ENCODE measurements around the gene UPF3A.
A peak's percentile ranks its signal among the peaks of the same experiment; 100 is the strongest.
"Not testable (repeated sequence)": the region's sequence is repeated elsewhere in the genome, so short reads cannot be mapped to it uniquely, and the experiment has no call there.

Gene UPF3A

DNA sequence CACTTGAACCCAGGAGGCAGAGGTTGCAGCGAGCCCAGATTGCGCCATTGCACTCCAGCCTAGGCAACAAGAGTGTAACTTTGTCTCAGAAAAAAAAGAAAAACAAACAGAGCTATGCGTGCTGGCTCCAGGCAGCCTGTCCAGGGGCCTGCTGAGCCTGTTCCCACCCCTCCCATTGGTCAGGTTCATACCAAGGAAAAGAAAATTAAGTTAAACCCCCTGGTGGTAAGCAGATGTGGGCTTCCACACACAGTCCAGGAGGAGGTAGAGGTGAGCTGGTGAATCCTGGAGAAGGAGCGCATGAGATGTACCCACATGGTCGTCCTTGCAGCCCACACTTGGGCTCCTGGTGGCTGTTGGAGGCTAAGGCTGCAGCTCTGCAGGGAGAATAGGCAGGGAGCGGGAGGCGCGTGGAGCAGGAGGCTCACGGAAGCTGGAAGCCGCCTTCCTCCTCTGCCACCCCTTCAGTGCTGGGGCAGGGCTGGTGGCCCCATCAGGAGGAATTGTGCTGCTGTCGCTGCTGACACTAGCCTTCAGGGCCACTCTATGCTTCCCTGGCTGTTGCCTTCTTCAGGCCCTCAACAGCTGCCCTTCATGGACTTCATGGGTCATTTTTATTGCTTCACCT is 22.4 kb downstream of the UPF3A start:
- no peak for DNase-seq (ENCODE audit: low read depth in 3 of 3)

DNA sequence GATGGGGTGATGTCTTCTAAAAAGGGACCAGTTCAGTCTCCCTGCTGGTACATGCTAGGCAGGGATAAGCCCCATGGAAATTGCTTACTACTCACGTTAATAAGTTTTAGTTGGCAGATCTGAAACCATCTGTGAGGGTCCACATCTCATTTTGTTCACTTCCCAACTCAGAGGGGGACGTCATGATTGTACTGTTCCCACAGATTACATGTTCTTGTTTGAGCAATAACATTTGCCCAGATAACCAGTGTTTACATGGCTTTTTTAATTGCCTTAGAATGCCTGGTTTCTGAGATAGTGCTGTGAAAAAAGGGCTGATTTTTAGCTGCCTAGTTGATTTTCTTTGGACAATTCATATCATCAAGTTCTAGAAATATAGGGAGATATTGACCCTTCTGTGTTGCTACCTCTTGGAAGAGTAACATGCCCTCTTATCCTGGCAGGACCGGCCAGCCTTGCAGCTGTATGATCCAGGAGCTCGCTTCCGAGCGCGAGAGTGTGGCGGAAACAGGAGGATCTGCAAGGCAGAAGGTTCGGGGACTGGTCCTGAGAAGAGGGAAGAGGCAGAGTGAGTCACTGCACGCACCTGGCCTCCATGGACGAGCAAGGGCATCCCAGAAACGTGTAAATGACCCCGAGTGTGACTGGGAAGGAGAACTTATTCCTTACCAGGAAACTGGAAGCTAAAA is 23.1 kb downstream of the UPF3A start:
- DNase-seq (ENCODE audit: low read depth in 3 of 3): no peak

DNA sequence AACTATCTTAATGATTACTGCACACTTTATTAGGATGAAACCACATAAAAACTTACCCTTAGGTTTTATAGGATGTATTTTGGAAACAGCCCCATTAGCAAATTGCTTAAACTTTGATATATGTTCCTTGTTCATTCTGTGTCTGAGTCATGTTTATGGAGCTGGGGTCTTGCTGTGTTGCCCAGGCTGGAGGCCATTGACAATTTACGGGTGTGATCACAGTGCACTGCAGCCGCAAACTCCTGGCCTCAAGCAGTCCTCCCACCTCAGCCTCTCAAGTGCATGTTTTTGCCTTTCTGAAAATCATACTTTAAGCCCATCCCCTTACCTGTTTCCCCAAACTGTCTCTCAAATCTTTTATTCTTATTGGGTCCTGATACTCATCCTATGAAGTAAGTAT is 27.7 kb downstream of the UPF3A start:
- DNase-seq (ENCODE audit: low read depth in 3 of 3): no peak

DNA sequence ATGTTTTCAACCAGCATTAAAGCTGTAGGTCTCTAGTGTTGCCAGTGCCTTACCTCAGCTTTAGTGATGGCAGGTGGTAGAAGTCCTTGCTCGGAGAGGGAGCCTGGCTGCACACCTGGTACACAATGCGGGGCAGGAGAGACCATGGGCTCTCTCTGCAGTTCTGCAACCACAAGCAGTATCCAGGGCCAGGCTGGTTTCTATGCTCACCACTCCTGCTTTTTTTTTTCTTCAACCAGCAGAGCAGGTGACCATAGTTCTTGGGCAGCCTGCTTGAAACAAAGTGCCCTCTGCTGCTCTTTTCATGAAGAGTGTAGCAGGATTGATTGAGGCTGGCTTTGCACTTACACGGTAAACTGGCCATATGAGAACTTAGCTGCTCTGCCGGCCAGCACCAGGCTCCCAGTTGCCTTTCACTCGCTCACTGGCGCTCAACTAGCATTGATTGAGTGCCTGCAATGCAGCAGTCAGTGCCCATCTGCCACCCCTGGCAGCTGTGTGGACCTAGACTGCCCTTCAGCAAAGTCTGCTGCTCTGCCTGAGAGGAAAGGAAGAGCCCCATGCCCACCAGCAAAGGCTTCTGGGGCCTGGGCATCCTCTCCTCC is 28.5 kb downstream of the UPF3A start:
- no peak for DNase-seq (ENCODE audit: low read depth in 3 of 3)

DNA sequence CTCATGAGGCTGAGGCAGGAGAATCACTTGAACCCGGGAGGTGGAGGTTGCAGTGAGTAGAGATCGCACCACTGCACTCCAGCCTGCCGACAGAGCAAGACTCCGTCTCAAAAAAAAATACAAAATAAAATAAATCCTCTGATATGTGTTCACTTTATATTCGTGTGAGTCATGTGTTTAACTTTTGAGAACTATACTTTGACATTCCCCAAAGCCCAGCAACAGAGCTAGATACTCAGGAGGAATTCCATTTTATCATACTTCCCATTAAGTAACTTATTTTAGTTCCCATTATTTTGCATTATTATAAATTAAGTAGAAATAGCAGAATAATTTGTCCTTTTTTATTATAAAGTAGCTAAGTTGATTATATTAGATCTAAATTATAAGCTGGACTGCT is 29.6 kb downstream of the UPF3A start:
- DNase-seq (ENCODE audit: low read depth in 3 of 3): no peak

DNA sequence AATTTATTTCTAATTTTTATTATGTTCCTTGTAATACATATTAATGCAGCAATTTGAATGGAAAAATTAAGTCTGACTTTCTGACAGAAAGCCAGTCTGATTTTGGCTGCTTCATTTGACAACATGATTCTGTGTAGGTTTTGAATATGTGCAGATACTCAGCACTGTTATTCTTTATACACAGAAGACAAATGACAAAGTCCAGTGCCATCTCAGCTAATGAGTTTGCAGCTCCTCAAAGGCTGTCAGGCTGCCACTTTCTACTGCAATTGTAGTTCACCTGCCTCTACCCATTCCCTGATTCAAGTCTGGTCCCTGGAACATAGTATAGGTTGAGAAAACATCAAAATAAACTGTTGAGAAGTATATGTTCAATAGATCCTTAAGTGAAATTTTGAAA is 30.0 kb downstream of the UPF3A start:
- no peak for DNase-seq (ENCODE audit: low read depth in 3 of 3)

DNA sequence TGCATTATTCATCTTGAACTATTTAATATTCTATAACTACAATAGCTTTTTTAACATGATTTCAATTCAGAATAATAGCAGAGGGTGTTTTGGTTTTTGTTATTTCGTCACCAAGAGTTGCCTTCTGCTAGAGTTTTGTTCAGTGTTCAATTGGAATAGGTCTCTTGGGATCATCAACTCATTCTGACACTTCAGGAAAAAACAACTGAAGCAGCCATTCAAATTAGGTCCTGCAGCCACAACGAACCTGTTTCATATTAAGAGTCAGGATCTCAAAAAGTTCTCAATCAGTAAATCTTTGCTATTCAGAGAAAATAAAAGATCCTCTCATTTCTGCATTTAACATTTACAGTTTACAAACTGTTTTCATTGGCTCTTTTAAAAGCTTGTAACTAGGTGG is 30.5 kb downstream of the UPF3A start:
- DNase-seq (ENCODE audit: low read depth in 3 of 3): no peak

DNA sequence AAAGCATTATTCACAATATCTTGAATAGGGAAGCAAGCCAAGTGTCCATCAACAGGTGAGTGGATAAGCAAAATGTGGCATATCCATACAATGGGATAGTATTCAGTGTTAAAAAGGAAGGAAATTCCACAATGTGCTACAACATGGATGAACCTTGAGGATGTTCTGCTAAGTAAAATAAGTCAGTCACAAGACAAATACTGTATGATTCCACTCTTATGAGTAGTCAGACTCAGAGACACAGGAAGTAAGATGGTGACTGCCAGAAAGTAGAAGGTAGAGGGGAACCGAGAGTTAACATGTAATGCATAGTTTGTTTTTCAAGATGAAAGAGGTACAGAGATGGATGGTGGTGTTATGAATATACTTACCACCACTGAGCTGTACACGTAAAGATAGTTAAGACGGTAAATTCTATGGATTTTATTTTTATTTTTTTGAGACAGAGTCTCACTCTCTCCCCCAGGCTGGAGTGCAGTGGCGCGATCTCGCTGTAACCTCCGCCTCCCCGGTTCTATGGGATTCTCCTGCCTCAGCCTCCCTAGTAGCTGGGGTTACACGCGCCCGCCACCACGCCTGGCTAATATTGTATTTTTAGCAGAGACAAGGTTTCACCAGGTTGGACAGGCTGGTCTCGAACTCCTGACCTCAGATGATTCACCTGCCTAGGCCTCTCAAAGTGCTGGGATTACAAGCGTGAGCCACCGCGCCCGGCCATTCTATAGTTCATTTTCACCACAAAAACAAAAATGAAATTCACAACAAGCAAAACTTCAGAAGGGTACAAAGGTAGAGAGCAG is 31.9 kb downstream of the UPF3A start:
- peak in 2 of 3 experiments; percentile 16 to 40 for DNase-seq (ENCODE audit: low read depth in 3 of 3)

DNA sequence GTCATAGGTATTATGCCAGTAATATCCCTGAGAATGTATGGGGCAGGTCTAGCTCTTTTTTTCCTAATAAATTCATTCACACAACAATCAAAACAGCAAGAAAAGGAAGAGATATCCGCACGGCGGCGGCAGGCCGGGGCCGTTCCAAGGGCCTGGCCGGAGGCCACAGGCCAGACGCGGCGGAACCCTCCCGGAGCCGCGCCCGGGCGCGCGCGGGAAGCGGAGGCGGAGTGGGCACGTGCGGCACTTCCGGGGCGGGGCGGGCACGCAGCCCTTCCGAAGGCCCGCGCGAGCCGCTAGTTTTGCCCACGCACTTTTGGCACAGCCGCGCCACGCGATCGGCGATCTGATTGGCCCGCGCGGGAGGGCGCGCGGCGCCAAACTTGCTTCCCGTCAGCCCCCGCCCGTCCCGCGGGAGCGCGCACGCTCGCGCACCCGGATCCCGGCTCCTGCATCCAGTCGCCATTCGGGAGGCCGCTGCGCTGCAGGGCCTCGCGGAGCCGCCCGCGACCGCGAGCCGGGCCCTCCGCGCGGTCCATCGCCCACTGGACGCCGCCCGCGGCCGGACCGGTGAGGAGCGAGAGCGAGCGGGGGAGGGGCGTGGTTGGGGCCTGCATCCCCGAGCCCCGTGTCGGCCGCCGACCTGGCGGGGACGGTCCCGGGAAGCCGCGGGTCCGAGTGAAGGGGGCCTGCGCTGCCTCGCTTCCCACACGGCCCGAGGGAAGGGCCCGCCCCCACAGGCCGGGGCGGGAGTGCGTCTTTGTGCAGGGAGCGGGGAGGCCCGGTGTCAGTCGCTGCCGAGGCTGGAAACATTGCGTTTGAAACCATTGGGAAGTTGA is 32.9 kb downstream of the UPF3A start, which contains the start of gene CHAMP1:
Gene CHAMP1, plus strand, starts transcription at position 430 of the 839 bp plus-strand sequence. CDS start 9,340 bp downstream, outside the sequence.
- DNase-seq (ENCODE audit: low read depth in 3 of 3): peak; percentile 86 to 93 (median 88)

DNA sequence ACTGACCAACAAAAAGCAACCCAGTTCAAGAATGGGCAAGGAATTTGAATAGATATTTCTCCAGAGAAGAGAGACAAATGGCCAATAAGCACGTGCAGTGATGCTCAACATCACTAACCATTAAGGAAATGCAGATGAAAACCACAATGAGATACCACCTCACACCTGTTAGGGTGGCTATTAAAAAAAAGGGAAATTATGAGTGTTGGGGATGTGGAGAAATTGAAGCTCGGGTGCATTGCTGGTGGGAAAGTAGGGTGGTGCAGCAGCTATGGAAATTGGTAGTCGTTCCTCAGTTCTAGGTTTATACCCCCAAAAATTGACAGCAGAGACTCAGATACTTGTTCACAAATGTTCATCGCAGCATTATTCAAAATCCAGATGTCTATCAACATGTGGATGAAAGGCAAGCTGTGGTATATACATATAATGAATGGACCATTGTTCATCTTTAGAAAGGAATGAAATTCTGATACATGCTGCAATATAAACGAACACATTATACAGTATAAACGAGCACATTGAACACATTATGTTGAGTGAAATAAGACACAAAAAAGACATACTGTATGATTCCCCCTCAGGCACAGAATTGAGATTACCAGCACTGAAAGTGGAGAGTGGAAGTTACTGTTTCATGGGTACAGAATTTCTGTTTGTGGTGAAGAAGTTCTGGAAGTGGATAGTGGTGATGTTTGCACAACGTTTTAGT is 33.8 kb downstream of the UPF3A start:
- DNase-seq (ENCODE audit: low read depth in 3 of 3): no peak

DNA sequence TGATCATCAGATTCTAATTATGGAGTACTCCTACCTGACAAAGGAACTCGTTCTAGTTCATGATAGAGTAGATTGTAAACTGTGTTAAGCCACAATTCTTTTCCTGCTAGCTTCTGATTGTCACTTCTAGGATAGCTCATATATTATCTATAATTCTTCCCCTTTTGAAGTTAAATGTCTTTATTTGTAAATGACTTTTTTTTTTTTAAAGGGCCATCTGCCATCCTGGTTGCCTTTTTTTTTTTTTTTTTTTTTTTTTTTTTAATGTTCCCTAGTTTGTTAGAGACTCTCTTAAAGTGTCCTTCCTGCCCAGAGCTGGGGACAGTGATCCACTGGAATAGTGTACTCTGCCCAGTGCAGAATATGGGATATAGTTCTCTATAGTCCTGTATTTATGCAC is 37.2 kb downstream of the UPF3A start:
- DNase-seq (ENCODE audit: low read depth in 3 of 3): no peak

DNA sequence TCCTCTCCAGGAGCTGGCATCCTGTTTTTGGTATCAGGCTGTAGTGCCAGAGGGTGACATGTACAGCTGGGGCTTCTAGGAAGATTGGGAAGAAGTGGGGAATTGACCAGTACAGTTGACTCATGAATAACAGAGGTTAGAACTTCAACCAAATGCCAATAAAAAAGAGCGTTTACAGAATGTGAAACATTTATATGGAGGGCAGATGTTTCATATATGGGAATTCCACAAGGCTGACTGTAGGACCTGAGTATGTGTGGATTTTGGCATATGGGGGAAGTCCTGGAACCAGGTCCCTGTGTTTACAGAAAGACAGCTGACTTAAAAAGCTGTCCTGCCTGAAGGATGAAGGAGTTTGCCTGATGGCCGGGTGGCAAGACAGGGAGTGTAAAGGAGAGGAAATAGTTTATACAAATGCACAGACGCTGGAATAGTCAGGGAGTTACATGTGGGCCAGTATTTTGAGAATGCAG is 38.1 kb downstream of the UPF3A start:
- no peak for DNase-seq (ENCODE audit: low read depth in 3 of 3)

DNA sequence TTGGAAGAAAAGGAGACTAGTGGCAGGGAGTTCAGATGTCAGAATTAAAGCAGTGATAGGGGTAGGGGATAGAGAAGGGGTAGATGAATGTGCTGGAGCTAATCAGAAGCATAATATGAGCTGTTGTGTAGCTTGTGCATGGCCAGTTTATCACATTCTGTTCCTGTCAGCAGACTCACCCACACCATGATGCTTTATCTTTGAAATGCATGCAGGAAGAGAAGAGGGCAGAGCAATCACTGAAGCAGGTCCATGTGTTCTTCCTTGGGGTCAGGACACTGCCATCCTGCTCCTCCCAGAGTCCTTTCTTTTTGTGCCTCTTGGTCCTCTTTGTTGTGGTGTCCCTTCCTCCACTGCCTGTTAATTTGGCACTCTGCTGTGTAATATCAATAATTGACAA is 38.7 kb downstream of the UPF3A start:
- DNase-seq (ENCODE audit: low read depth in 3 of 3): no peak

DNA sequence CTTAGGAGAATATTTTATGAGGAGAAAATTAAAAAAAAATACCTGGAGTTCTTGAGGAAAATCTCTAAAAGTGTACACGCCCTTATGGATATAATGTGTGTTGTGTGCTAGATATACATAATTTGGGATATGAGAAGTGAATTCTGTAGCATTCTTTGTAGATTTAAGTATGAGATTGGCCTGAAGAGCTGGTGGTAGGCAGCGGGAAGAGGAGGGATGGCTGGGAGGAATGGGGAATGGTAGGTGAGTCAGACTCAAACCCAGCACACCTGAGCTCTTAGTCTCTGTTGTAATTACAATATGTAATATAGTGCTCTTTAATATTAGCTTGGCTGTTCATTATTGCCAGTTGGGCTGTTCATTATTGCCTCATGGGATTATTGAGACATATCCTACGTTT is 39.9 kb downstream of the UPF3A start:
- DNase-seq (ENCODE audit: low read depth in 3 of 3): no peak

DNA sequence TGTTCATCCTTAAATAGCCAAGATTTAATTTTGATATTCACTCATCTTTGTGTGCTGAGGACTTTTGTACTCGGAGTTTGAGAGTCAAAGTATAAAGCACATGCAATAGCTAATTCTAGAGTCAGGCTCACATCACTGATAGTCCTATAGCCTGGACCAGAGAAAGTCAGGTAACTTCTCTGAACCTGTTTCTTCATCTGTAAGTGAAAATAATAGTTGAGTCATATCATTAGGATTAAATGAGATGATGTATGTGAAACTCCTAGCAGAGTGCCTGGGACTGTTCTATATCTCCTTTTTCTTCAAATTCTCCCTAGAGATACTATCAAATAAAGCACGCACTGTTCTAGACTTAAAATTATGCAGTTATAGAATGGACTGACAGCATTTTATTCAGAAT is 41.9 kb downstream of the UPF3A start:
- no peak for DNase-seq (ENCODE audit: low read depth in 3 of 3)

DNA sequence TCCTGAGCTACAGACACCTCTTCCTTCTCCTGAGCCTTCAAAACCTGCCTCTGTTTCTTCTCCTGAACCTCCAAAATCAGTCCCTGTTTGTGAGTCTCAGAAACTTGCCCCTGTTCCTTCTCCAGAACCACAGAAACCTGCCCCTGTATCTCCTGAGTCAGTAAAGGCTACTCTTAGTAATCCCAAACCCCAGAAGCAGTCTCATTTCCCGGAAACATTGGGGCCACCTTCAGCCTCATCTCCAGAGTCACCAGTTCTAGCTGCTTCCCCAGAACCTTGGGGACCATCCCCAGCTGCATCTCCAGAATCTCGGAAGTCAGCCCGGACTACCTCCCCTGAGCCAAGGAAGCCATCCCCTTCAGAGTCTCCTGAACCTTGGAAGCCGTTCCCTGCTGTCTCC is 42.9 kb downstream of the UPF3A start:
- no peak for DNase-seq (ENCODE audit: low read depth in 3 of 3)

DNA sequence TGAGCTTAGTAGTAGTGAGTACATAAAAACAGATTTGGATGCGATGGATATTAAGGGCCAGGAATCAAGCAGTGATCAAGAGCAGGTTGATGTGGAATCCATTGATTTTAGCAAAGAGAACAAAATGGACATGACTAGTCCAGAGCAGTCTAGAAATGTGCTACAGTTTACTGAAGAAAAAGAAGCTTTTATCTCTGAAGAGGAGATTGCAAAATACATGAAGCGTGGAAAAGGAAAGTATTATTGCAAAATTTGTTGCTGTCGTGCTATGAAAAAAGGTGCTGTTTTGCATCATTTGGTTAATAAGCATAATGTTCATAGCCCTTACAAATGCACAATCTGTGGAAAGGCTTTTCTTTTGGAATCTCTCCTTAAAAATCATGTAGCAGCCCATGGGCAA is 44.3 kb downstream of the UPF3A start:
- DNase-seq (ENCODE audit: low read depth in 3 of 3): no peak

DNA sequence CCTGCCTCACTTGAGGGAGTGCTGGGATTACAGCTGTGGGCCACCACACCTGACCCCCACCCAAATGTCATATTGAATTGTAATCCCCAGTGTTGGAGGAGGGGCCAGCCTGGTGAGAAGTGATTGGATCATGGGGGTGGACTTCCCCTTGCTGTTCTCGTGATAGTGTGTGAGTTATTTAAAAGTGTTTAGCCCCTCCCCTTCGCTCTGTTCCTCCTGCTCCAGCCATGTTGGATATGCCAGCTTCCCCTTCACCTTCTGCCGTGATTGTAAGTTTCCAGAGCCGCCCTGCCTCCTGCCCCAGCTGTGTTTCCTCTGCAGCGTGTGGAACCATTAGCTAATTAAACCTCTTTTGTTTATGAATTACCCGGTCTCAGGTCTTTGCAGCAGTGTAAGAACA is 46.6 kb downstream of the UPF3A start:
- no peak for DNase-seq (ENCODE audit: low read depth in 3 of 3)

DNA sequence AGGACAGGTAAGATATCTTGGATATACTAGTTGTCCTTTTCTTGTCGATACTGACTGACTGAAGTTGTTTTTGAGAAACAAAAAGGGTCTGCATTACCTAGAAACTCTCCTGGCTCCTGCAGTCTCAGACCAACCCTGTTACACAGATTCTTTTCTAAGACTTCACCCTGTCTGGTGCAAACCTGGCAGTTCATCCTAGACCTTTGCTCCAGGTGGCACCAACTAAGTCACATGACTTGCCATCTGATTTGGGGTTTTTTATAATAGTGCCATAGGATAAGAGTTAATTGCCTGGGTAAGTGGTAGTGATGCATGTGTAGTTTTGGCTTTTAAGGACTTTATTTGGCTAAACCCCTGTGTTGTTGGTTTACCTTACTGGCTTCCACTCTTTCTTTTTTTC is 47.2 kb downstream of the UPF3A start:
- no peak for DNase-seq (ENCODE audit: low read depth in 3 of 3)

DNA sequence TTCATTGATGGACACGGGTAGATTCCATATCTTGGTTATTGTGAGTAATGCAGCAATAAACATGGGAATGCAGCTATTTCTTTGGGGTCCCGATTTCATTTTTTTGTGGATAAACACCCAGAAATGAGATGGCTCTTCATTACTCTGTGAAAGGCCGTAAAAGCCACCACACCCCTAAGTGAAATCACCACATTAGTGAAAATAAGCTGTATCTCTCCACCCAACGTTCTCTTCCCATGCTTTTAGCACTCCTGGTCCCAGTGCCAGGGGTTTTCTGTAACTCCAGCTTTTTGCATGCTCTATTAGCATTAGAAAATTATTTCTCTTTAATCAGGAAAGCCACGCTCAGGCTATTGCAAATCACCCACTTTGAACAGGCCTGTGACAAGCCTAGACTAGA is 48.7 kb downstream of the UPF3A start:
- no peak for DNase-seq (ENCODE audit: low read depth in 3 of 3)

DNA sequence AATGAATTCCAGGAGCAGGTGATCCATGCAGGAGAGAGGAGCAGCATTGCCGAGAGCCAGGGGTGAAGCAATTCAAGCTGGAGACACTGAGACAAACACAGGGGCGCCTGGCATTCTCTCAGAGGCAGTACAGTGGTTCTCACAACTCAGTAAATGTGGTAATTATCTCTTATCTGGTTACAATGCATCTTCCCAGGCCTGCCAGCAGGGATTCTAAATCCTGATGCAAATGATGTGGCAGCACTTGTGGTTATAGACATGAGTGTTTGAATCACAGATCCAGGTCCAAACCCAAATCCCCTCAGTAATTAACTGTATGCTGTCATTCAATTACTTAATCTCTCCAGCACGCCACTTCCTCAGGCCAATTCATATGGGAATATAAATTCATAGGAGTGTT is 52.5 kb downstream of the UPF3A start:
- not testable (repeated sequence) for DNase-seq (ENCODE audit: low read depth in 3 of 3)

Data from stimulated activated CD4-positive, alpha-beta T cell treated with anti-CD3 and anti-CD28 coated beads, TNF-alpha, amount 100 ng/mL, for 24 hours (primary cell).